ENCODE data around the gene EML4.

The EML4 gene

DNA sequence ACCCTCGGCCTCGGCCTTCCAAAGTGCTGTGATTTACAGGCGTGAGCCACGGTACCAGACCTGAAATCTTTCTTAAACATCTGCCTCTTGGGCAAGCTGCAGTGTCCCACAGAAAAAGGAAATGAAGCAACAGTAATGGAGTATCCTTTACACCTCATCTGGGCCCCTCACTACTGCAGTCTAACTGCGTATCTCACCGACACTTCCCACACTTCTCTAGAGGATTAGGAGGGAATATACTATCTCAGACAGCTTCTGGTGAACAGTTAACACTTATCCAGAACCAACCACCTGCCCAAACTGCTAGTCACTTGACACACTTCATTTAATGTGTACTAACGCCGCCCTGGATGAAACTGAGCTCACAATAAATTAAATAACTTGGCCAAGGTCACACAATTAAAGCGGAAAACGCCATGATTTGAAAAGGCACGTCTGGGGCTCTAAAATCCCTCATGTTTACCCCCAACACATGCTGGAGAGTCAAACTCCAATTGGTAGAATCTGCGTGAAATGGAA, 190.9 kb downstream of the EML4 start:
- 12% methylated on average over 10 of the region's 12 CpGs for WGBS (ENCODE audit: insufficient coverage)
- peaks cover 22 to 31% (median 26%) of the 10 kb centered on the region in 4 experiments for H3K4me1 ChIP-seq (ENCODE audit: control extremely low read depth in 1 of 4, control insufficient read depth in 4 of 4, insufficient read depth in 4 of 4, low read length in 3 of 4)
- peak; percentile 60 to 94 (median 90) for DNase-seq
- no peaks in the 10 kb centered on the region for H3K9me3 ChIP-seq (ENCODE audit: control extremely low read depth in 1 of 5, control insufficient read depth in 4 of 5, insufficient read depth in 2 of 5, low read depth in 1 of 5, low read length in 4 of 5)
- peak overlapping the region in 6 of 7 experiments; percentile 92 to 99 (median 96) for H3K4me3 ChIP-seq (ENCODE audit: control insufficient read depth in 1 of 7, extremely low read depth in 1 of 7, insufficient read depth in 4 of 7, low read depth in 2 of 7, low read length in 6 of 7)
- ChIA-PET CTCF (no interaction called here), POLR2A (interaction anchor here (0.6 kb wide), 1 partner anchor 307 kb away, joined by 3 read pairs; no protein-coding TSS in a partner anchor)
- H3K27ac ChIP-seq (ENCODE audit: insufficient read depth in 1 of 2, low read depth in 1 of 2, low read length in 2 of 2, poor library complexity in 1 of 2, severe bottlenecking in 2 of 2): peak overlapping the region; percentile 91 to 96
- H3K36me3 ChIP-seq (ENCODE audit: control insufficient read depth in 4 of 4, insufficient read depth in 4 of 4, low read length in 3 of 4): peaks cover 0 to 2% (median 1%) of the 10 kb centered on the region in 4 experiments
- H3K27me3 ChIP-seq (replicated peaks in 2 of 5; ENCODE audit: control insufficient read depth in 4 of 5, insufficient read depth in 5 of 5, low read length in 4 of 5): no peaks in the 10 kb centered on the region

DNA sequence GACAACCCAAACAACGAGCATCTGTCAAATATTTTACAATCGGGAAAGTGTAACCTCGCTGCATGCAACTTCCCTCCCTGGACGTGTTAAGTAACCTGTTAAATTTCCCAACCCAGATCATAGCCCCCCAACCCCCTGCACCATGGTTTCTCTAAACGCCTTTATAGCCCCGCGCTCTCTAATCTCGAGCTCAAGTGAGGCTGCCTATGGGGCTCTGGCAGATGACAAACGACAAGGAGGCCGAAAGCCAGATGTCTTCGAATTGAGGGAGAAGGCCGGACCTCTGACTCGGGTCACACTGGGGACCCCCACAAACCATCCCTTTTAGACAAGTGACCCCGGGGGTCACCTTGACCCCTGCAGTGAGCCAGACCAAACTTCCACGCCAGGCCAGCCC, 191.3 kb downstream of the EML4 start:
- 0% methylated on average over 11 of the region's 15 CpGs for WGBS (ENCODE audit: insufficient coverage)
- H3K4me1 ChIP-seq (ENCODE audit: control extremely low read depth in 1 of 4, control insufficient read depth in 4 of 4, insufficient read depth in 4 of 4, low read length in 3 of 4): peaks cover 22 to 31% (median 26%) of the 10 kb centered on the region in 4 experiments
- DNase-seq: peak in 1 of 3 donors; percentile 35
- H3K36me3 ChIP-seq (ENCODE audit: control insufficient read depth in 4 of 4, insufficient read depth in 4 of 4, low read length in 3 of 4): peaks cover 0 to 2% (median 1%) of the 10 kb centered on the region in 4 experiments
- H3K27me3 ChIP-seq (replicated peaks in 2 of 5; ENCODE audit: control insufficient read depth in 4 of 5, insufficient read depth in 5 of 5, low read length in 4 of 5): no peaks in the 10 kb centered on the region
- H3K9me3 ChIP-seq (ENCODE audit: control extremely low read depth in 1 of 5, control insufficient read depth in 4 of 5, insufficient read depth in 2 of 5, low read depth in 1 of 5, low read length in 4 of 5): no peaks in the 10 kb centered on the region
- ChIA-PET POLR2A (no interaction called here), CTCF (no interaction called here)
- H3K27ac ChIP-seq (ENCODE audit: insufficient read depth in 1 of 2, low read depth in 1 of 2, low read length in 2 of 2, poor library complexity in 1 of 2, severe bottlenecking in 2 of 2): peak overlapping the region; percentile 91 to 96
- peak overlapping the region; percentile 92 to 99 (median 96) for H3K4me3 ChIP-seq (ENCODE audit: control insufficient read depth in 1 of 7, extremely low read depth in 1 of 7, insufficient read depth in 4 of 7, low read depth in 2 of 7, low read length in 6 of 7)

GRCh38 chr2:42360890-42361727, 192.0 kb downstream of the EML4 start, which contains the start of gene COX7A2L:
Gene COX7A2L, minus strand, starts transcription at chr2:42361217. Its CDS starts 56 bp downstream, at chr2:42361161.
- peak within 1 kb of the TSS; percentile 92 to 99 (median 96) for H3K4me3 ChIP-seq (ENCODE audit: control insufficient read depth in 1 of 7, extremely low read depth in 1 of 7, insufficient read depth in 4 of 7, low read depth in 2 of 7, low read length in 6 of 7)
- H3K27me3 ChIP-seq (replicated peaks in 2 of 5; ENCODE audit: control insufficient read depth in 4 of 5, insufficient read depth in 5 of 5, low read length in 4 of 5): peaks cover 0 to 2% (median 0%) of the 10 kb centered on the region in 5 experiments
- DNase-seq: peak; percentile 96
- H3K9me3 ChIP-seq (ENCODE audit: control extremely low read depth in 1 of 5, control insufficient read depth in 4 of 5, insufficient read depth in 2 of 5, low read depth in 1 of 5, low read length in 4 of 5): no peaks in the 10 kb centered on the region
- peak within 1 kb of the TSS; percentile 91 to 96 for H3K27ac ChIP-seq (ENCODE audit: insufficient read depth in 1 of 2, low read depth in 1 of 2, low read length in 2 of 2, poor library complexity in 1 of 2, severe bottlenecking in 2 of 2)
- POLR2A ChIA-PET: interaction anchor here (0.6 kb wide), 1 partner anchor 22 kb away, joined by 3 read pairs; no protein-coding TSS in a partner anchor
- CTCF ChIA-PET: interaction anchor here (1.0 kb wide), 1 partner anchor 323 kb away, joined by 3 read pairs; no protein-coding TSS in a partner anchor
- under 1% methylated on average over 59 of the region's 61 CpGs for WGBS (ENCODE audit: insufficient coverage)
- H3K36me3 ChIP-seq (ENCODE audit: control insufficient read depth in 4 of 4, insufficient read depth in 4 of 4, low read length in 3 of 4): peaks cover 0 to 2% (median under 1%) of the 10 kb centered on the region in 4 experiments
- H3K4me1 ChIP-seq (ENCODE audit: control extremely low read depth in 1 of 4, control insufficient read depth in 4 of 4, insufficient read depth in 4 of 4, low read length in 3 of 4): peaks cover 22 to 31% (median 26%) of the 10 kb centered on the region in 4 experiments

DNA sequence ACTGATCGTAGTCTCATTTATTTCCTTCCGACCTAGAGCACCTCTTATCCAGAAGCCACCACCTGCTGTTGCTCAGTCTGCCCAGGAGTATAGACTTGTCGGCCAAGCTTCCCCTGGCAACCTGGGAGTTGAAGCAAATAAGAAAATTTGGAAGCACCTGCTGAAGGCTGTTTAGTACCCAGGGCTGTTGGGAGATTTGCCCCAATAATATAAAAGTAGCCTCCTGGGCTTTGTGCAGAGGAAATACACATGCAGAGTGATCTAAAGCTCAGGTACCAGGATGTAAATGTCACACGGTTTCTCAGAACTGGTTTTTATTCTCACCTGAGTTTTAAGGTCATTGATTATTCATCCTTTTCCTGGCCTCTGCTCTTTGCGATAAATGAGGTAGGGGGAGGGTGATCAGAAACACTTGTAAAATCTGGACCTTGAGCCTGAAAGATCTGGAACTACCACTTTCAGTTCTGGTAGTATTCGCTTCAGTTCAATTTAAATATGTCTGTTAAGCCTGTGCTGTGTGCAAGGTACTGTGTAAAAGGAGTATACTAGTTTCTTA, 192.7 kb downstream of the EML4 start:
- ChIA-PET POLR2A (interaction anchor here (0.6 kb wide), 1 partner anchor 23 kb away, joined by 3 read pairs; no protein-coding TSS in a partner anchor), CTCF (interaction anchor here (0.6 to 1.1 kb wide), 3 partner anchors 23 to 322 kb away, joined by 3 read pairs; no protein-coding TSS in a partner anchor)
- Histone ChIP-seq H3K36me3 (ENCODE audit: control insufficient read depth in 4 of 4, insufficient read depth in 4 of 4, low read length in 3 of 4) (peaks cover 0 to 2% (median 0%) of the 10 kb centered on the region in 4 experiments), H3K4me1 (ENCODE audit: control extremely low read depth in 1 of 4, control insufficient read depth in 4 of 4, insufficient read depth in 4 of 4, low read length in 3 of 4) (peaks cover 22 to 31% (median 26%) of the 10 kb centered on the region in 4 experiments), H3K9me3 (ENCODE audit: control extremely low read depth in 1 of 5, control insufficient read depth in 4 of 5, insufficient read depth in 2 of 5, low read depth in 1 of 5, low read length in 4 of 5) (no peaks in the 10 kb centered on the region), H3K27me3 (replicated peaks in 2 of 5; ENCODE audit: control insufficient read depth in 4 of 5, insufficient read depth in 5 of 5, low read length in 4 of 5) (peaks cover 0 to 2% (median 0%) of the 10 kb centered on the region in 5 experiments), H3K27ac (ENCODE audit: insufficient read depth in 1 of 2, low read depth in 1 of 2, low read length in 2 of 2, poor library complexity in 1 of 2, severe bottlenecking in 2 of 2) (peak overlapping the region; percentile 91 to 96), H3K4me3 (ENCODE audit: control insufficient read depth in 1 of 7, extremely low read depth in 1 of 7, insufficient read depth in 4 of 7, low read depth in 2 of 7, low read length in 6 of 7) (peak overlapping the region; percentile 33 to 99 (median 96))
- 13% methylated on average over 5 of the region's 6 CpGs for WGBS (ENCODE audit: insufficient coverage)
- DNase-seq: peak in 1 of 3 donors; percentile 7

GRCh38 chr2:42363413-42363812, 194.3 kb downstream of the EML4 start:
- DNase-seq: no peak
- WGBS (ENCODE audit: insufficient coverage): 93% methylated on average over 2 of the region's 3 CpGs
- no peak overlapping the region for H3K27ac ChIP-seq (ENCODE audit: insufficient read depth in 1 of 2, low read depth in 1 of 2, low read length in 2 of 2, poor library complexity in 1 of 2, severe bottlenecking in 2 of 2)
- no peaks in the 10 kb centered on the region for H3K36me3 ChIP-seq (ENCODE audit: control insufficient read depth in 4 of 4, insufficient read depth in 4 of 4, low read length in 3 of 4)
- H3K4me1 ChIP-seq (ENCODE audit: control extremely low read depth in 1 of 4, control insufficient read depth in 4 of 4, insufficient read depth in 4 of 4, low read length in 3 of 4): peaks cover 18 to 30% (median 26%) of the 10 kb centered on the region in 4 experiments
- POLR2A ChIA-PET: no interaction called here
- peaks cover 0 to 4% (median 0%) of the 10 kb centered on the region in 5 experiments for H3K27me3 ChIP-seq (replicated peaks in 2 of 5; ENCODE audit: control insufficient read depth in 4 of 5, insufficient read depth in 5 of 5, low read length in 4 of 5)
- CTCF ChIA-PET: no interaction called here
- no peaks in the 10 kb centered on the region for H3K9me3 ChIP-seq (ENCODE audit: control extremely low read depth in 1 of 5, control insufficient read depth in 4 of 5, insufficient read depth in 2 of 5, low read depth in 1 of 5, low read length in 4 of 5)
- H3K4me3 ChIP-seq (ENCODE audit: control insufficient read depth in 1 of 7, extremely low read depth in 1 of 7, insufficient read depth in 4 of 7, low read depth in 2 of 7, low read length in 6 of 7): no peak overlapping the region

GRCh38 chr2:42364658-42365057, 195.5 kb downstream of the EML4 start:
- WGBS (ENCODE audit: insufficient coverage): 93% methylated on average over 2 of the region's 3 CpGs
- Histone ChIP-seq H3K27ac (ENCODE audit: insufficient read depth in 1 of 2, low read depth in 1 of 2, low read length in 2 of 2, poor library complexity in 1 of 2, severe bottlenecking in 2 of 2) (no peak overlapping the region), H3K4me1 (ENCODE audit: control extremely low read depth in 1 of 4, control insufficient read depth in 4 of 4, insufficient read depth in 4 of 4, low read length in 3 of 4) (peaks cover 8 to 18% (median 16%) of the 10 kb centered on the region in 4 experiments), H3K36me3 (ENCODE audit: control insufficient read depth in 4 of 4, insufficient read depth in 4 of 4, low read length in 3 of 4) (no peaks in the 10 kb centered on the region), H3K4me3 (ENCODE audit: control insufficient read depth in 1 of 7, extremely low read depth in 1 of 7, insufficient read depth in 4 of 7, low read depth in 2 of 7, low read length in 6 of 7) (no peak overlapping the region), H3K27me3 (replicated peaks in 2 of 5; ENCODE audit: control insufficient read depth in 4 of 5, insufficient read depth in 5 of 5, low read length in 4 of 5) (peaks cover 0 to 4% (median 0%) of the 10 kb centered on the region in 5 experiments), H3K9me3 (ENCODE audit: control extremely low read depth in 1 of 5, control insufficient read depth in 4 of 5, insufficient read depth in 2 of 5, low read depth in 1 of 5, low read length in 4 of 5) (no peaks in the 10 kb centered on the region)
- POLR2A ChIA-PET: no interaction called here
- CTCF ChIA-PET: no interaction called here
- DNase-seq: no peak
